Measurements from ENCODE around the gene MCF2L2.

The MCF2L2 gene

DNA sequence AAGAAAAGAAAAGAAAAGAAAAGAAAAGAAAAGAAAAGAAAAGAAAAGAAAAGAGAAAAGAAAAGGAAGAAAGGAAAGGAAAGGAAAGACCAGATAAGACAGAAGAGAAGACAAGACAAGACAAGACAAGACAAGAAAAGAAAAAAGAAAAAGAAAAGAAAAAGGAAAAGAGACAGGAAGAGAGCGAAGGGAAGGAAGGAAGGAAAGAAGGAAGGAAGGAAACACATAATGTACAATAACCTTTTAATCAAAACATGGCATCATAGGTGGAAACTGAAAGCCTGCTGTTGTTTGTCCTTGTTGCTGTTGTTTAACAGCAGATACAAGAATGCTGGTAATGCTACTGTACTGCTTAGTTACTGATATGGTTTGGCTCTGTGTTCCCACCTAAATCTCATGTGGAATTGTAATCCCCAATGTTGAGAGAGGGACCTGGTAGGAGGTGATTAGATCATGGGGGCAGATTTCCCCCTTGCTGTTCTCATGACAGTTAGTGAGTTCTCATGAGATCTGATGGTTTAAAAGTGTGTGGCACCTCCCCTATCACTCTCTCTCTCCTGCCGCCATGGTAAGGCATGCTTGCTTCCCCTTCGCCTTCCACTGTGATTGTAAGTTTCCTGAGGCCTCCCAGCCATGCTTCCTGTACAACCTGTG is 67.3 kb downstream of the MCF2L2 start:
- in situ Hi-C loops (cut with HindIII; ENCODE audit: low sequenced_read_pairs) = no loop called here
- TF ChIP-seq CTCF (IDR thresholded peaks at IDR 0.05; ENCODE audit: low read depth, low read length, missing control alignments) = no peak
- H3K4me3 ChIP-seq (ENCODE audit: low read depth, low read length) = no peak overlapping the region
- no peak for DNase-seq (ENCODE audit: low read depth)

GRCh38 chr3:183359036-183359435 is 69.4 kb downstream of the MCF2L2 start:
- DNase-seq (ENCODE audit: low read depth) = no peak
- in situ Hi-C loops (cut with HindIII; ENCODE audit: low sequenced_read_pairs) = no loop called here
- no peak overlapping the region for H3K4me3 ChIP-seq (ENCODE audit: low read depth, low read length)
- no peak for TF ChIP-seq CTCF (IDR thresholded peaks at IDR 0.05; ENCODE audit: low read depth, low read length, missing control alignments)

DNA sequence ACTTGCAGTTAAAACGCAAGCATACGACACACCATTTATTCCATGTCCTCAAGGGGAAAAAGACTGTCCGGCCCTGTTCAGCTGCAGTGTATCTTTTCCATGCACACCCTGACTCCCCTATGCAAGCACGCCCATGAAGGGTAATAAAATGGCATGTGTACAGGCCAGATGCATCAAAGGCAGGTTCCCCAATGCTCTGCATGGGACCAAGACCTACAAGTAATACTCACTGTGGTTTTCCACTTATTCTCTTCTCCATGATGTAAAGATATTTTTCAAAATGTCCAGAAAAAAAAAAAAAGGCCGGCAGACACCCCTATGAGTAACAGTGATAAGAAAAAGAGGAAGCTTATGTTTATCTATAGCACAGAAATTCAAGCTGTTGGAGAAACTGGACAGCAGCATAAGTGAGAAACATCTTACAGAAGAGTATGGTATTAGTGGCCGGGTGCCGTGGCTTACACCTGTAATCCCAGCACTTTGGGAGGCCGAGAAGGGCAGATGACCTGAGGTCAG is 70.8 kb downstream of the MCF2L2 start:
- no peak for TF ChIP-seq CTCF (IDR thresholded peaks at IDR 0.05; ENCODE audit: low read depth, low read length, missing control alignments)
- in situ Hi-C loops (cut with HindIII; ENCODE audit: low sequenced_read_pairs) = no loop called here

GRCh38 chr3:183356920-183357319 is 71.5 kb downstream of the MCF2L2 start:
- TF ChIP-seq CTCF (IDR thresholded peaks at IDR 0.05; ENCODE audit: low read depth, low read length, missing control alignments) = no peak
- DNase-seq (ENCODE audit: low read depth) = no peak
- in situ Hi-C loops (cut with HindIII; ENCODE audit: low sequenced_read_pairs) = no loop called here
- H3K4me3 ChIP-seq (ENCODE audit: low read depth, low read length) = no peak overlapping the region

More for the DNA sequence above, 70.8 kb downstream of the MCF2L2 start:
- no peak for DNase-seq (ENCODE audit: low read depth)
- H3K4me3 ChIP-seq (ENCODE audit: low read depth, low read length) = no peak overlapping the region

DNA sequence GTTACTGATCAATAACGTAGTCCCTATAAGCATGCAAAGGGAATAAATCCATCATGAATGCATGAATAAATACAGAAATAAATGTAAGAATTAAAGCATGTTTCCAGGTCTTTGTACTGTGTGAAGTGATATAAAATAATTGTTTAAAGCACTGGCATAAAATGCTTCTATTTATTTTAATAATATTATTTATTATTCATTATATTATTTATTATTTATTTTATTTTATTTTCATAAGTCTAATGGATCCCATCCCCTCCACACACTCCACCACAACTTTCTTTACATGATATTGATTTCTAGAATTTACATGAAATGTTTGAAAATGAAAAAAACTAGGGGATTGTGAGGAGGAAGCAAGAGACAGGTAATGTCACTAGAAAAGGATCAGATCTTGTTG is 73.5 kb downstream of the MCF2L2 start:
- no peak overlapping the region for H3K4me3 ChIP-seq (ENCODE audit: low read depth, low read length)
- no peak for TF ChIP-seq CTCF (IDR thresholded peaks at IDR 0.05; ENCODE audit: low read depth, low read length, missing control alignments)
- in situ Hi-C loops (cut with HindIII; ENCODE audit: low sequenced_read_pairs) = no loop called here
- DNase-seq (ENCODE audit: low read depth) = no peak

DNA sequence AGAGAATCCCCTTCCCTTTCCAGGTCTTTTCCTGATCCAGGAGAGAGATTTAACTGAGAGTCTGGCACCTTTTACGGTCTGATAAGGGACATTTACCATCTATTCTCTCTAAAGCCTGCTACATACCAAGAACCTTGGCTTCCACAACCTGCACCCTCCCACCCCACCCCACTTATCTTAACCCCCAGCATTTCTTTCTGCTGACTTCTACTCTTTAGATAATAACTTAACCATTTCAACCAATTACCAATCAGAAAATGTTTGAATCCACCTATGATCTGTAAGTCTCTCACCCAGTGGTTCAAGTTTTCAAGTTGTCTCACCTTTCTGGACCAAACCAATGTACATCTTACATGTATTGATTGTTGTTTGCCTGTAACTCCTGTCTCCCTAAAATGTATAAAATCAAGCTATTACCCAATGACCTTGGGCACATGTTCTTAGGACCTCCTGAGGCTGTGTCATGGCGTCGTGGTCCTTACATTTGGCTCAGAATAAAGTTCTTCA is 74.0 kb downstream of the MCF2L2 start:
- TF ChIP-seq CTCF (IDR thresholded peaks at IDR 0.05; ENCODE audit: low read depth, low read length, missing control alignments) = no peak
- DNase-seq (ENCODE audit: low read depth) = no peak
- no peak overlapping the region for H3K4me3 ChIP-seq (ENCODE audit: low read depth, low read length)
- in situ Hi-C loops (cut with HindIII; ENCODE audit: low sequenced_read_pairs) = no loop called here

Measured in astrocyte of the cerebellum (primary cell).